NCI-H1048 (cell line): ENCODE data around the gene DPP8.
"Not testable (repeated sequence)": the region's sequence is repeated elsewhere in the genome, so short reads cannot be mapped to it uniquely, and the experiment has no call there.

Experiments
- DNase-seq: peaks from one replicate; lab custom pipeline; 2025; lab: John Stamatoyannopoulos, UW

Gene DPP8

DNA sequence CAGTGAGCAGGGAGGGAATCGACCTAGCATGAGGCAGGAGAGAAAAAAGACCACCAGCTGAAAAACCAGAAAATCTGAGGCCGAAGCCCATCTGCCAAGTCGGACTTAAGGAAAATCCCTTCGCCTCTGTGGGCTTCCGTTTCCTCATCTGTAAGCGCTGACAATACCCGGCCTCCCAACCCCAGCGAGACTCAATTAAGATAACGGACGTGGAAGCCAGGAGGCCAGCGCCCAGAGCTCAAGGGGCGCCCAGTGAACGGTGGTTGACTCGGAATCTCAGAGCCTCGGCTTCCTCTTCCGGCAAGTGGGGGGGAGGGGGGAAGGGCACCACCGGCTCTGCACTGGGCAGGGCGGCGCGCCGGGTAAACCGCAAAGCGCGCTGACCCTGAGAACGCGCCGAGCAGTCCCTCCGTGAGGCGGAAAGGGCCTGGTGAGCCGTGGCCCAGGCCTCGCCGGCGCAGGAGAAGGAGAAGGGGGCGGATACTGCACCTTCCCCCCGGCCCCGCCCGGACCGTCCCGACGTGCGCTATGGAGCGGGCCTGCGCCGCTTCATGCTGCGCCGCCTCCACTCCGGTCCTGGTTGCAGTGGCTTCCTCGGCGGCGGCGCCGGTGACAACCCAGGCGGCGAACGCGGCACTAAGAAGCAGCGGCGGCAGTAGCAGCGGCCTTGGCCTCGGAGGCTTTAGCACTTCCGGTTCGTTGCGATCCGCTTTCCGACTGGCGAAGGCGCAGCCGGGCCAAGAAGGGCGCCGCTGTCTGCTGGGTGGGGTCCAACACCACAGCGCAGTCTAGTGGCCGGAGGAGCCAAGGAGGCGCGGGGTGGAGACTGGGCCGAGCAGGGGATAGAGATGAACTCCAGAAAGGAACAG is at the start of gene DPP8:
Gene DPP8 (minus strand): TSS at position 693 of the 869 bp plus-strand sequence. CDS start 5,136 bp downstream, outside the sequence.
- DNase-seq, result peak; percentile 87

DNA sequence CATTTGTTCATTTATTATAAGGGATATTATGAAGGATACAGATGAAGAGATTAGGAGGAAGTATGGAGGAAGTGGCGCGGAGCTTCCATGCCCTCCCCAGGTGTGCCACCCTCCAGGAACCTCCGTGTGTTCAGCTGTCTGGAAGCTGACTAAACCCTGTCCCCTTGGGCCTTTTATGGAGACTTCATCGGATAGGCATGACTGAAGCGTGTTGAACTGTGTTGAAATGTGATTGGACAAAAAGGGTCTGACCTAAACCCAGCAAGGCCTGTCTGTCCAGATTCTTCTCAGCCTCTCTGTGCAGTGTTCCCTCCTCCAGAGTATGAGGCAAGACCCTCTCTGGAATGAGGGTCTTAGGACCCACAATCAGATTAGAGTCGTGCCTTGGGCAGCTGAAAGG is 44.4 kb upstream of the DPP8 start:
- no peak for DNase-seq

DNA sequence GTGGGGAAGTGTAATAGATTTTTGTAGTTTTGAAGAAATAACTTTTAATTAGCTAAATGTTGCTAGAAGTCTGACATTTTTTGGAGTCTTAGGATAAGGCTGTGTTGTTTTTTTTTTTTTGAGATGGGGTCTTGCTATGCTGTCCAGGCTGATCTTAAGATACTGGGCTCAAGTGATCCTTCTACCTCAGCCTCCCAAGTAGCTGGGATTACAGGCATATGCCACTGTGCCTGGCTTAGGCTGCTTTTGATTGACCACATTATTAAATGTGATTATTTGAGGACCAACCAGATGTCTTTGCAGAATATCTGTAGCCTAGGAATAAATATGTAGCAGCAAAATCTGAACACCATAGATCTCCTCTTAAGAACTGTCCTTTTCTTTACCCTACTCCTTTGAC is 42.5 kb upstream of the DPP8 start:
- no peak for DNase-seq

DNA sequence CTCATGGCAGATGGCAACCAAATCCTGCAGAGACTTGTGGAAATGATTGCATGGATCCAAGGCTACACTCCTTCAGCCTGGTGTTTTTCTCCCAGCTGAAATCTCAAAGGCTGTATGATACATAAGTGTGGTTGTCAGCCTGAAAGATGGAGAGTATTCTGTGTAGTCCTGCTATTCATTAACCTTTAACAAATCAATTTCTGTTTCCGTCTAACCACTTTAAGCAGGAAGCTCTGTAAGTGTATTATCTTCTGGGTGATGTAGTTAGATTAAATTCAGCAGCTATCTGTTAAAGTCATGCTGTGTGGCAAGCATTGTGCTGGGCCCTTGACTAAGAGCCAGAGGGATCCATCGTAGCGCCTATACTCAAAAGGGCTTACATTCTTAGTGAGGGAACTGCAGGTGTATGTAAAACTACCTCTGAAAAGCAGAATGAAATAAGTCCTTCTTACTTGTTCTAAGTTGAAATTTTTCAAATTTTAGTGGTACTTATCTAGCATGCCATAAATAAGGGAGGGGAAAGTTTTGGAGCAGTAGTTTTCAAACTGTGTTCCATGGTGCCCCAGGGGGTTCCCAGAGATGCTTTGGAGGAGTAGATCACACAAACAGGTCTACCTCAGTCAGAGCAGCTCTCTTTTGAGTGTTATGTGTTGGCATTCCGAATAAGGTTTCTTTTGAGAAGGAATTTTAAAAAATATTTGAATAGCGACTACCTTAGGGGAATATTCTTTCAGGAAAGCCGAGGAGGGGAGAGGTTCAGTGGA is 41.7 kb upstream of the DPP8 start:
- DNase-seq, result no peak

DNA sequence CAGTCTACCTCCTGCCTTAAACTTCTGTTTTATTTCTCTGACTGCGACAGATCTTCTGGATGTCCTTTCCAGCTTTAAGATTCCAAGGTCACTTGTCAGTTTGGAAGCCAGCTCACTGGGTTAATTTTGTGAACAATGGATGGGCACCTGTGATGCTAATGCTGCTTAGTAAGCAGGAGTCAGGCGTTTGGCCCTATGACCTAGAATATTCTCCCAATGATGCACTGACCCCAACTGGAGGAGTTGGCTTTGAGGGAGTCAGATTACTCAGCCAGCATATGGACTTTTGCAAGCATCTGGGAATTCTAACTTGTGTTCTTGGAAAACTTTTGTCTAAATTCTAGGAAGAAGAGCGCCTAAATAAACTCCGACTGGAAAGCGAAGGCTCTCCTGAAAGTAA is 40.8 kb upstream of the DPP8 start:
- DNase-seq, result no peak

DNA sequence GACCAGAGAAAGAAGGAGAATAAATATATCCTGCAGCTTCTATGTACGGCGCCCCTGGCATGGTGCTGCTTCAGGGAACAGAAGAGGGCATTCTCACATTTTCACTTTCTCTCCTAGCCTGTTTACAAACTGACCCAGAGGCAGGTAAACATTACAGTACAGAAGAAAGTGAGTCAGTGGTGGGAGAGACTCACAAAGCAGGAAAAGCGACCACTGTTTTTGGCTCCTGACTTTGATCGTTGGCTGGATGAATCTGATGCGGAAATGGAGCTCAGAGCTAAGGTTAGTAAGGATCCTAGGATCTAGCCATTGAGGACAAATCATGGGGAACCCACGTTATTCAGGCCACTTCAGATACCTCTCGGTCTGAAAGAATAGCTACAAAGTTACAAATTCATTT is 39.1 kb upstream of the DPP8 start:
- DNase-seq, result no peak

DNA sequence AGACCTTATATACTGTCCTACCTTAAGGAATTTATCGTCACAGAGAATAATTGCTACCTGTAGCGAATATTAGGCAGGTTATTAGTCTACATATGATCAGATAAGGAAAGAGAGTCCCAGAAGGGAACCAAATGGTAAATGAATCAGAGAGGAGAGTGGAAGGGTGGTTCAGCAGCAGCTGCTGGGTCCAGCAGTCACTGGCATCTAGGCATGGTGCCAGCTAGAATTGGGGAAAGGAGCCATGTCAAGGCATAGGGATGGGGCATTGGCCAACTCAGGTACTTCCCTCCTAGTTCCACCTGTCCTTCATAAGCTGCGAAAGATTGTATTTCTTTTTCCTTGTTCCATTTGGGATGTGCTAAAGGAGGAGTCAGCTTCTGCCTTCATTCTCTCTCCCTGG is 36.2 kb upstream of the DPP8 start:
- DNase-seq, result no peak

DNA sequence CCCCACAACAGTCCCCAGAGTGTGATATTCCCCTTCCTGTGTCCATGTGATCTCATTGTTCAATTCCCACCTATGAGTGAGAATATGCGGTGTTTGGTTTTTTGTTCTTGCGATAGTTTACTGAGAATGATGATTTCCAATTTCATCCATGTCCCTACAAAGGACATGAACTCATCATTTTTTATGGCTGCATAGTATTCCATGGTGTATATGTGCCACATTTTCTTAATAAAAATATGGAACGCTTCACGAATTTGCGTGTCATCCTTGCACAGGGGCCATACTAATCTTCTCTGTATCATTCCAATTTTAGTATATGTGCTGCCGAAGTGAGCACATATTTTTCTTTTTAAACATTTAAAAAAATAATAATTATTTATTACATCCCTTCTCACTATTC is 35.4 kb upstream of the DPP8 start:
- DNase-seq, result not testable (repeated sequence)

DNA sequence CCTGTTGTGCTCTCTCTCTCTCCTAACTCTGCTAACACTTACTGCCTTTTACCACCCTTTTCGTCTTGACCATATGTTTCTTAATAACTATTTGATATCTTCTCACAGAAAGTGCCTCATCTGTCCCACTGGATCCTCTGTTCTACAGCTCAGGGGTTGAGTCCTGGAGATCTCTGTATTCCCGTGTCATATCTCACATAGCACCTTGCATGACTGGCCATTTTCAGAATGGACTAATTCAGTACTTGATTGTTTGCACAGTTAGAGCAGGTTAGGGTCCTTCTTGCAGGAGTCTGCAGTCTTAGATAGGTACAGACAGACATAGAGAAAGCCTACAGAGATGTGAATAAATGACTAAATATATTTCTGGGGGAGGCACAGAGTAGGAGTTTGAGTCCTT is 33.7 kb upstream of the DPP8 start:
- DNase-seq, result no peak

DNA sequence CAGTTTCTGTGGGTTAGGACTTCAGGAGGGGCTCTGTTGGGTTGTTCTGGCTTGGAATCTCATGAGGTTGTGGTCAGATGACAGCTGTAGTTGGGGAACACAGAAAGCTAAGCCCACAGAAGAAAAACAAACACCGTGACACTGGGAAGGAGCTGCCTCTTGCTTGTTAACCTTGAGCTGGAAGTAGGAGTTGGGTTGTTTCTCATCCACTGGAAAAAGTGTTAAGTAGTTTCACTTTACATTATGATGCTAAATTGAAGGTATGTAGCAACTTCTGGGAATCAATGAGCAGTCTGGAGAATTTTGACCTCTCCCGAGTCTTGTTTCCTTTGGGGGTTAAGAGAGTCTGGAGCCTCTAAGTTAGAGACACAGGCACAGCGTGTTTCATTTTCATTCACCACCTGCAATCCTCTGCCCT is 33.2 kb upstream of the DPP8 start:
- no peak for DNase-seq

DNA sequence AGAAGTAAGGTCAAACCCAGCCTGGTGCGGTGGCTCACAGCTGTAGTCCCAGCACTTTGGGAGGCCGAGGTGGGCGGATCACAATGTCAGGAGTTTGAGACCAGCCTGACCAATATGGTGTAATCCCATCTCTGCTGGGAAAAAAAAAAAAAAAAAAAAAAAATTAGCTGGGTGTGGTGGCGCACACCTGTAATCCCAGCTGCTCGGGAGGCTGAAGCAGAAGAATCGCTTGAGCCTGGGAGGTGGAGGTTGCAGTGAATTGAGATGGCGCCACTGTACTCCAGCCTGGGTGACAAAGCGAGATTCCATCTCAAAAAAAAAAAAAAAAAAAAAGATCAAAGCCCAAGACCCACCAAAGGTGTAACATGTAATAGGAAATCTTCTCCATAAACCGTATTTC is 31.8 kb upstream of the DPP8 start:
- DNase-seq, result not testable (repeated sequence)

DNA sequence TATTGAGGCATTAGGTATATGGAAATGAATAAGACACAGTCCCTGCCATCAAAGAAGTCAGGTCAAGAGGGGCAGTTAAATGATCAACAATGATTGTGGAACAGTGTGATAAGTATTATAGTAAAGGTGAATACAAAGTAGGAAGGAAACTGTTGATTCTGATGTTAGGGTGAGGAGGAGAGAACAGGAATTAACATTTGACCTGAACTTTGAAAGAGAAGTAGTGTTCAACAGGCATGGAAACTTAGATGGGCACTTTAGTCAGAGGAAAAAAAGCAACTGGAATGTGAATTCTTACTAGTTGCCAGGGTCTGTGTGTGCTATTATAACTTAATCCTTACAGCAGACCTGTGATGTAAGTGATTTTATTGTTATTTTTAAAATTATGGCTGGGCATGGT is 30.4 kb upstream of the DPP8 start:
- no peak for DNase-seq

DNA sequence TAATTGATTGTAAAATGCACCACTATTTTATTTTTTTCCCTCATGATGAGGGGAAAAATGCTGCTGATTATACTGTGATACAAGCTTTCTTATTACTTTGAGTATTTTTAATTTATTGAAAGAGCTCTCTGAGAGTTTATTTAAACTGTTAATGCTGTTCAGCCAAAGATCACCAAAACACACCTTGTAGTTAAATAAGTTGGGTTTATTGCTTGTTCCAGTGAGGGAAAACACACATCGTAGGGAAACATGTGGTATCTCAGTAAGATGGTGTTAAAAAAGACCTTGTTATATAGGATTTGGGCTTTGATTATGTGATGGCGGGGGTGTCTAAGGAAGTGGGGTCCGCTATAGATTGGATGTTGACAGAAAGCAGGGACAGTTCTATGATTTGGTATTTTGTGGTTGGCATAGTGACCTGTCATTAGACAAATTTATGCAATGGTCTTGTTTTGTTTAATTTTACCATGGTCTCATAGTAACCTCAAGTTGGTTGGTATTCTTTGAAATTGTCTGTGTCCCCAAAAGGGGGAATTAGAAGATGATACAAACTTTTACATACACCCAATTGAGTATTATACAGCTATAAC is 23.8 kb upstream of the DPP8 start:
- no peak for DNase-seq

DNA sequence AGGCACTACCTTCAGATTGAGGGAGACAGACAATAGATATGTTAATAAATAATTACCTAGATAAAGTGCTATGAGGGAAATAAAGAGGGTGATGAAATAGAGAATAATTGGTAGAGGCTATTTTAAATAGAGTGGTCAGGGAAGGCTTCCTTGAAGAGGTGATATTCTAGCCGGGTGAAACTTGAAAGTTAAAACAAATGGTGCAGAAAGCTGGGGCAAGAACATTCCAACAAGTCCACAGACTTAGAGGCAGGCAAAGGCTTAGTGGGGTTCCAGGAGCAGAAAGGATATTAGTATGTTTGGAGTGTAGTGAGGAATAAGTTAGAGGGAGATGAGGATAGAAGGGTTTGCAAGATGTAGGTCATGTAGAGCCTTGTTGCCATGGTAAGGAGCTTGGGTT is 22.8 kb upstream of the DPP8 start:
- DNase-seq, result no peak

DNA sequence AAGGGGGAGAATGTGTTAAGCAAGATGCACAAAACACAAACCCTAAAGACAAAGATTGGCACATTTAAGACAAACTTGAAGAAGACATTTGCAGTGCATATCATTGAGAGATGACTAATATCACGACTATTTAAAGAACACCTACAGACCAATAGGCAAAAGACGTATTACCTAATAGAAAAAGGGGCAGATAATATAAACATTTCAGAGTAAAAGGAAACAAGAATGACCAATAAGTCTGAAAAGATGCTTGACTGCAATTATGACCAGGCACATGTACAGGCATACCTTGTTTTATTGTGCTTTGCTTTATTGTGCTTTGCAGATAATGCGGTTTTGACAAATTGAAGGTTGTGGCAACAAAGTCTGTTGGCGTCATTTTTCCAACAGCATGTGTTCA is 17.7 kb upstream of the DPP8 start:
- no peak for DNase-seq

DNA sequence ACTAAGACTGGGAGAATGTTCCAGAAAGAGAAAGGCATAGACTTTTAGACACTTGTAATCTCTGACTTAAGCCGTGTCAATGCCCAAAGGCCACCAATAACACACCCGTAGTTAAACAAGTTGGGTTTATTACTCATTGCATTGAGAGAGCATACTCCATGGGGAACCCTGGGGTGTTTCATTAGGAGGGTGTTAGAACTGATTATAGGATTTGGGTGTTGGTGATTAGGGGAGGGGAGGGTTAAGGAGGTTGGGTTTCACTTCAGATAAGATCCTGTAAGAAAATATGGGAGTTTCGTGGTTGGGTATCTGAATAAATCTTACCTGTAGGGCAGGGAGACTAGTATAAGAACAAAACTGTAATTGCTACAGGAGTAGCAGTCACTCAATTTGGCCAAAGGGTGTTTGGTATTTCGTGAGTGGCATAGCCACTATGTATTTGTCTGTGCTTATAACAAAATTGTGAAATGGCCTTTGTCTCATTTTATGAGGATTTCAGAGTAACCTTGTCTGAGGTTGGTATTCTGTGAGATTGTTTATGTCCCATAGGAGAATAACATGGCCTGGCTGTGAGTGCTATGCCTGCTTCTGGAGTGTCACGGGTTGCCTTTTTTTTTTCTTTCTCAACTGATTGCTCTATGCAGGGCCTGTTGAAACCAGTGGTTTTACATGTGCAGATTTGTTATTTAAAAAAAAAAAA is 15.7 kb upstream of the DPP8 start:
- DNase-seq, result no peak

DNA sequence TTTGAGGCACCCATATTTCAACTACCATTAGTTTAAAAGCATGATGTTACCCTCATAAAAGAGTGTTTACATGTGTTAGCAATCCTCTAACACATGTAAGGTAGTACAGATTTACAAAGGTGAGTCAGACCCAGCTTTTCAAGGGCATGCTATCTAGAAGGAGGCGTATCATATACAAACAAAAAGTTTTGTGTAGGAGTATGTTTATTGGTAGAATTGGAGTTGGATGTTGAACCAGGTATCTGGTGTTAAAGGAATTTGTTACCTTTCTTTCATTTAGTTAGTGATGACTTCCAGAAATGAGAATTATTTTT is 15.2 kb upstream of the DPP8 start:
- DNase-seq, result no peak

DNA sequence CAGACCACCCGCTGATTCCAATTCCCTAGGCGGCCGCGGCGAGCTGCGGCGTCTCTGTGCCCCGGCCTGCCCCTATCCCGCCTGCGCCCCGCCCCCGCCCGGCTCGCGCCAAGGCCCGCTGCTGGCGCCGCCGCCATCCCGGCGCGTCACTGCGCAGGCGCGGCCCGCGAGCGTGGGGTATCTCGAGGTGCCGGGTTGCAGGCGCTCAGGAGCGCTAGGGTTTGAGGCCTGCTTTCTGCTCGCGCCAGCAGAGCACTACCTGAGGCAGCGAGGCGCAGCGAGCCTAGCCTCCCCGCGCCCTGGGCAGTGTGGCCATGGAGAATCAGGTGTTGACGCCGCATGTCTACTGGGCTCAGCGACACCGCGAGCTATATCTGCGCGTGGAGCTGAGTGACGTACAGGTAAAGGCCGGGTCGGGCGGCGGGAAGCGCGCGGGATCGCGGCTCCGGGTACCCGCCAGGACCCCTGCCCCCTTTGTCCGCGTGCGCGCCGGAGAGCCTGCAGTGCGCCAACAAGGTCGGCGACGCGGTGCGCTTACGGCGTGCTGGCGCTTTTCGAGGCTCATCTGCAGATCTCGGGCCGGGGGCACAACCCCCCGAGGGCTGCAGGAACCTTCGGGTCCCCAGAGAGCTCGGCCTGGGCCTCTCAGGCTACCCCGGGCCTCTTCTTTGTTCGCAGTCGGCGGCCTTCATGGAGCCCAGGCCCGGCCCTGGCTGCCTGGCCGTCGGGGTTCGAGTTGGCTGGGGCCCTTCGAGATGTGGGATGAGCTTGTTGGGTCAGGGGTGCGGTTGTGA is 13.0 kb upstream of the DPP8 start, which contains the start of gene HACD3:
Gene HACD3 (plus strand): TSS at position 146 of the 794 bp plus-strand sequence. CDS start 169 bp downstream, at position 315.
- peak; percentile 82 for DNase-seq

DNA sequence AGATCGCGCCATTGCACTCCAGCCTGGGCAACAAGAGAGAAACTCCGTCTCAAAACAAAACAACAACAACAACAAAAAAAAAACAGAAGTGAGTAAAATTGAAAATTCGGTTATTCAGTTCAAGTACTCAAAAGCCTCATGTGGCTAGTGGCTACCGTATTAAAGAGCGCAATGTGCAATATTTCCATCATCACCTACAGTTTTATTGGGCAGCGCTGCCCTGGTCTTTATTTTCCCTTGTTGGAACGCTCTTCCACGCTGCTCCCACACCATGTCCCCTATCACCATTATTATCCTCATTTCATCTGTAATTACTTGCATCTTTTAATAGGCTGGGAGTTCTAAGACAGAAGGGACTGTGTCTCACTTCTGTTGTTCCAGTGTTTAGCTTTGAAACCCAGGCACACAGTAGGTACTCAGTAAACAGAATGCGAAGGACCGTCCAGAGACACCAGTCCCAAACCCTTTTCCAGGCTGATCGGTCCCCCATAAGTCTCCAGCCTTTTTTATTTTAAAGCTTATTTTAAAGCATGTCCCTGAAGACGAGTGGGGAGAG is 12.4 kb upstream of the DPP8 start:
- no peak for DNase-seq

DNA sequence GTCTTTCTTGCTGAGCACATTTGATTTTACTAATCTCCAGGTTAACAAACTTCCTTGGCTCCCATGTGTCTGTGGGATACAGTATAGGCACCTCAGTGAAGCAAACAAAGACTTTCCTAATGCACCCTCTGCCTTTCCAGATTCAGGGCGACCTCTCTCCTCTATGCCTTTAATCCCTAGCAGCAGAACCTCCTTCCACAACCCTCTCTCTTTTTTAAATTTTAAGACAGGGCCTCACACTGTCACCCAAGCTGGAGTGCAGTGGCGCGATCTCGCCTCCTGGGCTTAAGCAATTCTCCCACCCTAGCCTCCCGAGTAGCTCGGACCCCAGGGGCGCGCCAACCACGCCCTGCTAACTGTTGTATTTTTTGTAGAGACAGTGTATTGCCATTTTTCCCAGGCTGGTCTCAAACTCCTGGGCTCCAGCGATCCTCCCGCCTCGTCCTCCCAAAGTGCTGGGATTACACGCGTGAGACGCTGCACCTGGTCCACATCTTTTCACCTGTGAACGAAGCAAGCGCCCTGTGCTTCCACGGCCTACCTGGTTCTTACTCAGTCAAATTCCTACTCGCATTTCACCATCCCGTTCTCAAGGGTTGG is 11.1 kb upstream of the DPP8 start:
- no peak for DNase-seq

DNA sequence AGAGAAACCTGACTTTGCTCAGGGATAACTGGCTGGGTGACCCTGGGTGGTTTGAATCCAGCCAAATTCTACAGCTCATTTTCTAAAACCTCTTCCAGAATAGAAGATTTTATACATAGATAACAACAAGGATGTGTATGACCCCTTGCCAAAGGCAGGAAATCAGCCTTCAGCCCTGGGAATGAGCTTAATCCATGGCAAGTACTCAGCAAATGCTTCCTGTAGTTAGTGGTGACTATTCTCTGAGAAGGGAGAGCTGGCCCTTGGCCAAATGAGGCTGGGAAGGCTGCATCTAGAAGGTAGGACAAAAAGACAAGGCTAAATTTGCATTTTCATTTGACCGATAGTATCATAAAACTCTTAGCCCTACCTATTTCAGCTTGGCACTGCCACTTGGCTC is 8.1 kb upstream of the DPP8 start:
- peak; percentile 17 for DNase-seq
